Activated B cell treated with CpG ODN at 0.5 μM for 24 hours (primary cell): ENCODE results near the gene AURKA. TPM values are rescaled to one million over a fixed set of nuclear protein-coding genes. Genes with fewer than 3 reads are reported as not detected.

Experiments
- ATAC-seq: fragments of 200-7000 bp; cut with Tn5 transposase; one replicate; pipeline ENCODE4 v1.10.0; 2021; ENCODE audit warnings: low read depth, mild to moderate bottlenecking, moderate library complexity
- CTCF ChIA-PET: fragments of 350-600 bp; sonication (Branson Sonifier 250); formaldehyde crosslinking; loops from one replicate; lab custom pipeline; 2021; ENCODE audit warnings: antibody characterized with exemption; lab: Charles Lee
- POLR2A ChIA-PET: fragments of 350-600 bp; sonication (Branson Sonifier 250); formaldehyde crosslinking; loops from one replicate; lab custom pipeline; 2021; ENCODE audit warnings: antibody characterized with exemption; lab: Charles Lee
- DNase-seq: peaks from one replicate; pipeline ENCODE4 v3.0.0; 2022
- H3K27ac Mint-ChIP-seq: one replicate; pipeline ENCODE4 v1.8.0; 2020; ENCODE audit warnings: mixed read lengths
- H3K27me3 Mint-ChIP-seq: one replicate; pipeline ENCODE4 v1.8.0; 2021; ENCODE audit warnings: mixed read lengths
- H3K36me3 Mint-ChIP-seq: one replicate; pipeline ENCODE4 v1.8.0; 2021; ENCODE audit warnings: low read depth, mixed read lengths
- H3K4me1 Mint-ChIP-seq: one replicate; pipeline ENCODE4 v1.8.0; 2021; ENCODE audit warnings: mixed read lengths
- H3K4me3 Mint-ChIP-seq: one replicate; pipeline ENCODE4 v1.8.0; 2020; ENCODE audit warnings: mild to moderate bottlenecking, mixed read lengths
- H3K9me3 Mint-ChIP-seq: one replicate; pipeline ENCODE4 v1.8.0; 2020; ENCODE audit warnings: mixed read lengths
- intact Hi-C: fragments of 100-400 bp; cut with micrococcal nuclease; formaldehyde crosslinking; loops from one replicate; pipeline ENCODE4 v1.15.1; 2024
- total RNA-seq: library from RNA; stranded (reverse); gene quantifications from 2 replicates; pipeline ENCODE4 v1.2.3, GENCODE V29; 2022
- TF ChIP-seq, protein P1 (sequence below): fragments of 200-600 bp; IDR thresholded peaks from one replicate; pipeline ENCODE4 v1.8.0; 2022; ENCODE audit warnings: antibody characterized with exemption, mild to moderate bottlenecking

AURKA gene
- total RNA-seq, 1 donor from 2014 or later, result 3.8 TPM

DNA sequence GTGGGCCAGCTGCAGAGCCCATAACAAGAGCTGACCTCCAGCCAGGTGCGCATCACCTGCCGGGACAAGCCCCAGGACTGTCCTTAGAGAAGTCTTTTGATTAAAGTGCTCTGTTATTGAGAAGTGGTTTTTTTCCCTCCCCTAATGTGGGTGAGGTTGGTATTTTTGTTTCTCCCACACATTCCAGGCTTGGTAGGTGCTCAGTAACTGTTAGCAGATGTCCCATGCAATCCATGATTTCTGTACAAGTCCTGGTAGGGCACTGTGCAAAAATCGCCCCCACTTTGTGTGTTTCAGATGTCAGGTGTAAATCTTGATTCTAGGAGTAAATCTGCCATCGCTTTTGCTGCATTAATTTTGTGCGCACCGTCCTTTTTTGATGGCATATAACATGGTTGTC, 28.5 kb downstream of the AURKA start:
- DNase-seq (no peak), ATAC-seq (no peak)
- ChIA-PET CTCF (no interaction called here), POLR2A (no interaction called here)
- Mint-ChIP-seq H3K36me3 (peaks cover 11% of the 10 kb centered on the region), H3K27ac (no peak overlapping the region), H3K4me1 (peaks cover 10% of the 10 kb centered on the region), H3K4me3 (no peak overlapping the region), H3K9me3 (no peaks in the 10 kb centered on the region), H3K27me3 (no peaks in the 10 kb centered on the region)
- intact Hi-C loops, result no loop called here
- TF ChIP-seq, protein P1, sequence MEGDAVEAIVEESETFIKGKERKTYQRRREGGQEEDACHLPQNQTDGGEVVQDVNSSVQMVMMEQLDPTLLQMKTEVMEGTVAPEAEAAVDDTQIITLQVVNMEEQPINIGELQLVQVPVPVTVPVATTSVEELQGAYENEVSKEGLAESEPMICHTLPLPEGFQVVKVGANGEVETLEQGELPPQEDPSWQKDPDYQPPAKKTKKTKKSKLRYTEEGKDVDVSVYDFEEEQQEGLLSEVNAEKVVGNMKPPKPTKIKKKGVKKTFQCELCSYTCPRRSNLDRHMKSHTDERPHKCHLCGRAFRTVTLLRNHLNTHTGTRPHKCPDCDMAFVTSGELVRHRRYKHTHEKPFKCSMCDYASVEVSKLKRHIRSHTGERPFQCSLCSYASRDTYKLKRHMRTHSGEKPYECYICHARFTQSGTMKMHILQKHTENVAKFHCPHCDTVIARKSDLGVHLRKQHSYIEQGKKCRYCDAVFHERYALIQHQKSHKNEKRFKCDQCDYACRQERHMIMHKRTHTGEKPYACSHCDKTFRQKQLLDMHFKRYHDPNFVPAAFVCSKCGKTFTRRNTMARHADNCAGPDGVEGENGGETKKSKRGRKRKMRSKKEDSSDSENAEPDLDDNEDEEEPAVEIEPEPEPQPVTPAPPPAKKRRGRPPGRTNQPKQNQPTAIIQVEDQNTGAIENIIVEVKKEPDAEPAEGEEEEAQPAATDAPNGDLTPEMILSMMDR, result no peak

DNA sequence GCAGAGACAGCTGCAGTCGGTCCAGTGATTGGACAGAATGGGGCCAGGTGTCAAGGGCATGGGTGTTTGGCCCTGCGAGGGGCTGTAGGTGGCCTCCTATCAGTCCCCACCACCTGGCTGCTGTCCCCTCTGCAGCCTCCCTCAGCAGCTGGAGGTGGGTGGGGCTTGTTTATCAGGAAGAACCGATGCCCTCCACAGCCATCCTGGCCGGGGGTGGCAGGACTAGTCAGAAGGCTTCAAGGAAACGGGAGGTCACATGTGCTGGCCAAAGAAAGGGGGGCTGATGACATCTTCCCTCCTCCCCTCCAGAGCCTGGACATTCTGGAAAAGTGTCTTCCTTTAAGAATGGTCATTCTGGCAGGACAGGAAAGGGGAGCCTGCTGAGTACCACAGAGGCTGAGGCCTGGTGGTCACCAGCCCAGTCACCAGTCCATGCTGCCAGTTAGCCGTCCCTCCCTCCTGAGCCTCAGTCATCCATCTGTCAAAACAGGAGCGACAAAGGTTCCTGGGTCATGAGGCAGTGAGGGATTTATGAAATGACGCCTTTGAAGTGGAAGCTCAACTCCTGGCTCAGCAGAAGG, 29.1 kb downstream of the AURKA start:
- ChIA-PET POLR2A (no interaction called here), CTCF (no interaction called here)
- ATAC-seq (no peak), DNase-seq (no peak)
- Mint-ChIP-seq H3K27me3 (no peaks in the 10 kb centered on the region), H3K4me1 (peaks cover 16% of the 10 kb centered on the region), H3K36me3 (peaks cover 11% of the 10 kb centered on the region), H3K9me3 (no peaks in the 10 kb centered on the region), H3K4me3 (no peak overlapping the region), H3K27ac (no peak overlapping the region)
- intact Hi-C loops, result no loop called here
- TF ChIP-seq, protein P1, result no peak

DNA sequence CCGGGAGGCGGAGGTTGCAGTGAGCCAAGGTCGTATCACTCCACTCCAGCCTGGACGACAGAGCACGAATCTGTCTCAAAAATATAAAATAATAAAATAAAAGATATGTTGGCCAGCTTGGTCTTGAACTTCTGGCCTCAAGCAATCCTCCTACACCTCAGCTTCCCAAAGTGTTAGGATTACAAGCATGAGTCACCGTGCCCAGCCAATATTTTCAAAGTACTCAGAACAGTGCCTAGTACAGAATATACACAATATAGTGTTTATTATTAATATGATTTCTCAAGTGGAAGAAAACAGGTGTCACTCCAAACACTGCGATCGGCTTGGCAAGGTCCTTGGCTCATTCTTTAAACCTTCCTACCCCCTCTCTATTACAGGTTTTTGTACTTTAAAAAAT, 30.1 kb downstream of the AURKA start:
- Mint-ChIP-seq H3K36me3 (peaks cover 11% of the 10 kb centered on the region), H3K27me3 (no peaks in the 10 kb centered on the region), H3K27ac (no peak overlapping the region), H3K9me3 (no peaks in the 10 kb centered on the region), H3K4me3 (no peak overlapping the region), H3K4me1 (peaks cover 16% of the 10 kb centered on the region)
- ATAC-seq (no peak), DNase-seq (no peak)
- TF ChIP-seq, protein P1, result no peak
- ChIA-PET CTCF (interaction anchor here (0.6 kb wide), 2 partner anchors 12 to 29 kb away, joined by 3 to 4 read pairs; no protein-coding TSS in a partner anchor), POLR2A (no interaction called here)
- intact Hi-C loops, result no loop called here

DNA sequence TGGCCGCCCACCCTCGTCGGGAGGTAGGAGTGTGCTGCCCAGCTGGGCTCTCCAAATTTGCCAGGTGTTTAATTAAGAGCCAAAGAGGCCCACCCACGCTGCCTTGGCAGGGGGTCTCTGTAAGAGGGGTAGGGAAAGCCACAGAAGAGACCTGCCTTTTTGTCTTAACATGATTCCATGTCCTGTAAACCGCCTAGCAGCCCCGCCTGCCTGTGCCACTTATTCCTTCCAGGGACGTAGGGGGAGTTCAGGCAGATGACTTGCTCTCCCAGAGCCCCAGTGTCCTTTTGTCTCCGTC, 31.2 kb downstream of the AURKA start:
- TF ChIP-seq, protein P1, result no peak
- ATAC-seq, result no peak
- Mint-ChIP-seq H3K9me3 (no peaks in the 10 kb centered on the region), H3K4me3 (peak overlapping the region; percentile 72), H3K36me3 (peaks cover 5% of the 10 kb centered on the region), H3K27me3 (no peaks in the 10 kb centered on the region), H3K4me1 (peaks cover 16% of the 10 kb centered on the region), H3K27ac (no peak overlapping the region)
- DNase-seq, result no peak
- ChIA-PET CTCF (no interaction called here), POLR2A (no interaction called here)
- intact Hi-C loops, result no loop called here

DNA sequence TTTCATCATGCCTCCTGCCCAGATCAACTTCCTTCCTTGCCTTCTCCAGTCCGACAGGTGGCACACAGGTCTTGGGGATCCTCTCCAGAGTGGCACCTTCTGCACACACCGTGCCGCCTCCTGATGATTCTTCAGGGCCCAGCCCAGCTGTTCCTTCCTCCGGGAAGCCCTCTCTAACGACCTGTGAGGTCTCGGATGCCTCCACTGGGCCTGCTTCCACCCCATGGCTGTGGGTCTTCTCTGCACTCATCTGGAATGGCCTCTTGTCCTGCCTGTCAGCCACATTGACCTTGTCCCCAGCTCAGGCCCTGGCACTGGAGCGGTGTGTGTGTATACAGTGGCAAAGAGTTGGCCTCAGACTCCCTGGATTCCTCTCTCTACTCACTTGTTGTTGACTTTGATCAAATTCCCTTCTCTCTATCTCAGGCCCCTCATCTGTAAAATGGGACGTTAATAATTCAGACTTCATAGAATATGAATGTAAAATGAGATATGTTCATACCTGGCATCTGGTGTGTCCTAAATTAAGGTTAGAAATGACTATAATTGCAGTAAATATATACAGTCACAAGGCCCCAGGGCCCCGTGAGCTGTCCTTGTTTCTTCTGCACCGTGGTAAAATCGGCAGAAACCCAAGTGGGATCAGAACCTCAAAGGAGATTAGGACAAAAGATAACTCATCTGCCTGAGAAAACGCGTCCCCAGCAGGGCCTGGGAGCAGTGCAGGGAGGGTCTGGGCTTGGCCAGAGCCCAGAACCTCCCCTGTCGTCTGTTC, 31.7 kb downstream of the AURKA start:
- ATAC-seq, result no peak
- Mint-ChIP-seq H3K9me3 (no peaks in the 10 kb centered on the region), H3K4me3 (peak overlapping the region; percentile 72), H3K27me3 (no peaks in the 10 kb centered on the region), H3K27ac (no peak overlapping the region), H3K4me1 (peaks cover 16% of the 10 kb centered on the region), H3K36me3 (peaks cover 1% of the 10 kb centered on the region)
- intact Hi-C loops, result no loop called here
- ChIA-PET POLR2A (interaction anchor here (2.1 kb wide), 1 partner anchor 32 kb away, joined by 21 read pairs; the partner anchor contains the start of genes AURKA and CSTF1), CTCF (no interaction called here)
- DNase-seq, result no peak
- TF ChIP-seq, protein P1, result no peak
